ENCODE measurements around the gene PRTFDC1. TPM values are rescaled to one million over a fixed set of nuclear protein-coding genes. Genes with fewer than 3 reads are reported as not detected.
A peak's percentile ranks its signal among the peaks of the same experiment; 100 is the strongest.

The PRTFDC1 gene
- total RNA-seq, 1 experiment from 2014 or later, result 22.7 TPM

DNA sequence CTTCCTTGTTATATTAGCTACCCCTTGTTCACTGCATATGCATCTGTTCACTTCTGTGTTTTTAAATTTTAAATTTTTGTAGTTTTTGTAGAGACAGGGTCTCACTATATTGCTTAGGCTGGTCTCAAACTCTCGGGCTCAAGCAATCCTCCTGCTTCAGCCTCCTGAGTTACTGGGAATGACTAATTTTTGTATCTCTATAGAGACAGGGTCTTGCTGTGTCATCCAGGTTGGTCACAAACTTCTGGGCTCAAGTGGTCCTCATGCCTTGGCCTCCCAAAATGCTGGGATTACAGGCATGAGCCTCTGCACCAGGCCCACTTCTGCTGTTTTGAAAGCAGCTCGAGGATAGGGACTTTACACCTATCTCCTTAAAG lies 64.6 kb downstream of the PRTFDC1 start:
- TF ChIP-seq, protein P1, sequence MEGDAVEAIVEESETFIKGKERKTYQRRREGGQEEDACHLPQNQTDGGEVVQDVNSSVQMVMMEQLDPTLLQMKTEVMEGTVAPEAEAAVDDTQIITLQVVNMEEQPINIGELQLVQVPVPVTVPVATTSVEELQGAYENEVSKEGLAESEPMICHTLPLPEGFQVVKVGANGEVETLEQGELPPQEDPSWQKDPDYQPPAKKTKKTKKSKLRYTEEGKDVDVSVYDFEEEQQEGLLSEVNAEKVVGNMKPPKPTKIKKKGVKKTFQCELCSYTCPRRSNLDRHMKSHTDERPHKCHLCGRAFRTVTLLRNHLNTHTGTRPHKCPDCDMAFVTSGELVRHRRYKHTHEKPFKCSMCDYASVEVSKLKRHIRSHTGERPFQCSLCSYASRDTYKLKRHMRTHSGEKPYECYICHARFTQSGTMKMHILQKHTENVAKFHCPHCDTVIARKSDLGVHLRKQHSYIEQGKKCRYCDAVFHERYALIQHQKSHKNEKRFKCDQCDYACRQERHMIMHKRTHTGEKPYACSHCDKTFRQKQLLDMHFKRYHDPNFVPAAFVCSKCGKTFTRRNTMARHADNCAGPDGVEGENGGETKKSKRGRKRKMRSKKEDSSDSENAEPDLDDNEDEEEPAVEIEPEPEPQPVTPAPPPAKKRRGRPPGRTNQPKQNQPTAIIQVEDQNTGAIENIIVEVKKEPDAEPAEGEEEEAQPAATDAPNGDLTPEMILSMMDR (IDR thresholded peaks at IDR 0.05; ENCODE audit: unreplicated experiment), result no peak
- H3K4me1 Mint-ChIP-seq (ENCODE audit: low read depth, unreplicated experiment), result peaks cover 61% of the 10 kb centered on the region
- H3K9me3 Mint-ChIP-seq (ENCODE audit: low read depth, unreplicated experiment), result peaks cover 3% of the 10 kb centered on the region
- BruUV-seq (replicated peaks), result no TSS peak
- H3K27ac Mint-ChIP-seq (ENCODE audit: unreplicated experiment), result no peak overlapping the region
- intact Hi-C loops (cut with micrococcal nuclease; ENCODE audit: unreplicated experiment), result no loop called here
- CTCF ChIA-PET, result no interaction called here
- DNase-seq, result no peak
- H3K36me3 Mint-ChIP-seq (ENCODE audit: insufficient read depth, unreplicated experiment), result no peaks in the 10 kb centered on the region
- H3K4me3 Mint-ChIP-seq (ENCODE audit: low read depth, unreplicated experiment), result no peak overlapping the region
- H3K27me3 Mint-ChIP-seq (ENCODE audit: unreplicated experiment), result no peaks in the 10 kb centered on the region

DNA sequence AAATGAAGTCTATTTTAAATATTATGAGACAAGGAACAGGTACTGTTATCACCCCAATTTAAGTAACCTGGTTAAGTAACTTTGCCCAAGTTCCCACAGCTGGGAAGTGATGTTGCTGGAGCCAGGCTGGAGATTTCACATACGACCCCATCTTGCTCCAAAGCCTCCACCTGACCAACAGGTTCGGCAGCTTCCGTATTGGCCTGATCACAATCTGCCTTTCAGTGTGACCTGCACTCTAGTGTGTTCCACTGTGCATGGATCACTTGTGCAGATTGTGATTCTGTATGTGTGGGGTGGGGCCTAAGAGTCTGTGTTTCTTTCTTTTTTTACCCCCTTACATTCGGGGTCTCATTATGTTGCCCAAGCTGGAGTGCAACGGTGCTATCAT lies 66.1 kb downstream of the PRTFDC1 start:
- CTCF ChIA-PET, result interaction anchor here (0.7 to 1.5 kb wide), 2 partner anchors 29 to 1475 kb away, joined by 3 to 6 read pairs; no protein-coding TSS in a partner anchor
- H3K27ac Mint-ChIP-seq (ENCODE audit: unreplicated experiment), result no peak overlapping the region

DNA sequence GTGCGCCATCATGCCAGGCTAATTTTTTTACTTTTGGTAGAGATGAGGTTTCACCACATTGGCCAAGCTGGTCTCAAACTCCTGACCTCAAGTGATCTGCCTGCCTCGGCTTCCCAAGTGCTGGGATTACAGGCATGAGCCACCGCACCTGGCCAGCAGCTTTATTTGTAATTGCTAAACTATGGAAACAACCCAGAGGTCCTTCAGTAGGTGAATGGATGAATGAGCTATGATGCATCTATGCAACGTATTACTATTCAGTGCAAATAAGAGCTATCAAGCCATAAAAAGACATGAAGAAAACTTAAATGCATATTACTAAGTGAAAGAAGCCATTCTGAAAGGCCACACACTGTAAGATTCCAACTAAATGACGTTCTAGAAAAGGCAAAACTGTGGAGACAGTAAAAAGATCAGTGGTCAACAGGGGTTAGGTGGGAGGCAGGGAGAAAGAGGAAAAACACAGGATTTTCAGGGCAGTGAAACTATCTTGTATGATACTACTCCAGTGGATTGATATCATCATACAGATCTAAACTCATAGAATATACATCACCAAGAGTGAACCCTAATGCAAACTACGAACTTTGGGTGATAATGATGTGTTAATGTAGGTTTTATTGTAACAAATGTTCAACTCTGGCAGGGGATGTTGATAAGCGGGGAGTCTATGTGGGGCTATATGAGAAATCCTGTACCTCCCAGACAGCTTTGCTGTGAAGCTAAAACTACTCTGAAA lies 66.7 kb downstream of the PRTFDC1 start:
- BruUV-seq (replicated peaks), result no TSS peak
- Mint-ChIP-seq H3K27me3 (ENCODE audit: unreplicated experiment) (no peaks in the 10 kb centered on the region), H3K36me3 (ENCODE audit: insufficient read depth, unreplicated experiment) (no peaks in the 10 kb centered on the region), H3K4me3 (ENCODE audit: low read depth, unreplicated experiment) (no peak overlapping the region), H3K27ac (ENCODE audit: unreplicated experiment) (no peak overlapping the region), H3K9me3 (ENCODE audit: low read depth, unreplicated experiment) (peaks cover 3% of the 10 kb centered on the region), H3K4me1 (ENCODE audit: low read depth, unreplicated experiment) (peaks cover 41% of the 10 kb centered on the region)
- intact Hi-C loops (cut with micrococcal nuclease; ENCODE audit: unreplicated experiment), result no loop called here
- TF ChIP-seq, protein P1 (IDR thresholded peaks at IDR 0.05; ENCODE audit: unreplicated experiment), result no peak
- DNase-seq, result no peak
- CTCF ChIA-PET, result interaction anchor here (0.6 to 1.5 kb wide), 3 partner anchors 28 to 1675 kb away, joined by 3 to 7 read pairs (median 3); no protein-coding TSS in a partner anchor

More for the DNA sequence above, 66.1 kb downstream of the PRTFDC1 start:
- intact Hi-C loops (cut with micrococcal nuclease; ENCODE audit: unreplicated experiment), result no loop called here
- Mint-ChIP-seq H3K4me3 (ENCODE audit: low read depth, unreplicated experiment) (no peak overlapping the region), H3K36me3 (ENCODE audit: insufficient read depth, unreplicated experiment) (no peaks in the 10 kb centered on the region), H3K4me1 (ENCODE audit: low read depth, unreplicated experiment) (peaks cover 45% of the 10 kb centered on the region), H3K9me3 (ENCODE audit: low read depth, unreplicated experiment) (peaks cover 3% of the 10 kb centered on the region), H3K27me3 (ENCODE audit: unreplicated experiment) (no peaks in the 10 kb centered on the region)
- no TSS peak for BruUV-seq (replicated peaks)
- DNase-seq, result peak; percentile 63
- TF ChIP-seq, protein P1 (IDR thresholded peaks at IDR 0.05; ENCODE audit: unreplicated experiment), result no peak

DNA sequence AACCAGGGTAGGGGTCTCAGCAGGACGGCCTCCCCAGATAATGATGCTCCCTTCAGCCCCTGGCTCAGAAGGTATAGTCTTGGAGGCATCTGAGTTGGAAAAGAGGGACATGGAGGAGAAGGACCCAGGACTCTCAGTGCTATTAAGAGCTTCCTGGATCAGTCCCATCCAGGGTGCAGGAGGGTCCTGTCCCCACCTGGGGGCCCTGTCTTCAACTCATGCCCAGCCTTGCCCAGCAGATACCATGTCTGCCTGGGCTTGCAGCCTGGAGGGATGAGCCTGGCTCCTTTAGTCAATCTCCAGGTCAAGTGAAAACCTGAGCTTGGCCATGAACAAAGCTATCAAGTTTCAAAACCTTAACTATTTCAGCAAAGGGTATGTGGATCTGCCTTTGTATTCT lies 67.6 kb downstream of the PRTFDC1 start:
- TF ChIP-seq, protein P1 (IDR thresholded peaks at IDR 0.05; ENCODE audit: unreplicated experiment), result no peak
- peaks cover 32% of the 10 kb centered on the region for H3K4me1 Mint-ChIP-seq (ENCODE audit: low read depth, unreplicated experiment)
- H3K27me3 Mint-ChIP-seq (ENCODE audit: unreplicated experiment), result no peaks in the 10 kb centered on the region
- intact Hi-C loops (cut with micrococcal nuclease; ENCODE audit: unreplicated experiment), result no loop called here
- no peak for DNase-seq
- no TSS peak for BruUV-seq (replicated peaks)
- CTCF ChIA-PET, result interaction anchor here (1.2 kb wide), 1 partner anchor 63 kb away, joined by 3 read pairs; no protein-coding TSS in a partner anchor
- H3K9me3 Mint-ChIP-seq (ENCODE audit: low read depth, unreplicated experiment), result peaks cover 3% of the 10 kb centered on the region
- no peak overlapping the region for H3K27ac Mint-ChIP-seq (ENCODE audit: unreplicated experiment)
- no peaks in the 10 kb centered on the region for H3K36me3 Mint-ChIP-seq (ENCODE audit: insufficient read depth, unreplicated experiment)
- no peak overlapping the region for H3K4me3 Mint-ChIP-seq (ENCODE audit: low read depth, unreplicated experiment)
